ENCODE measurements around the gene TNFRSF8.

Gene TNFRSF8

DNA sequence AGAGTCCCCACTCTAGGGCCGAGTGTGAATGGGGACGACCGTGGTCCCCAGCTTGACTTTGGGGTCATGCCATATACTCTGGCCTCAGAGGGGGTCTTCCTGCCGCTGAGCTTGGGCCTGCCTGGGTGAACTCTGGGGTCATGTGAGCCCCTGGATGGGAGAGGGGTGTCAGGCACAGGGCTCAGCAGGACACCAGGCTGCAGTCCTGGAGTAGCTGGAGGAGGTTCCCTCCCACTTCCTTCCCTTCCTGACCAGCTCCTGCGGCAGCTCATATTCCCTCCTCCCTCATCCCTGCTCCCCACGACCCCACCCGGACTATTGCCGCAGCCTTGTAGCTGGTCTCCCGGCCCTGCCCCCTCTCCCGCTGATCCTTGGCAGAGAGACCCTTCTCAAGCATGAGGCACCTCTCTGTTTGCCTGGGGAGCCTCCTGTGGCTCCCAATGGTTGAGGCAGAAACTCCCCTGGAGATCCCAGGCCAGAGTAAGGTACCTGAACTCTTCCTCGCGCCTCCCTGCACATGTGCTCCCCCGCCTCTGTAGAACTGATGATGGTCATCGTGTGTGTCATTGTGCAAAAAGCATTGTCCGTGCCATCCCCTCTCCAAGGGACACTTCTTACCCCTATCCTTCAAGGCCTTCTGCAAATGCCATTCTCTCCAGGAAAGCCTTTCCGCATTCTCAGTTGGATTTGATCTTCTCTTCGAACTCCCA is 105.5 kb downstream of the TNFRSF8 start:
- no peak overlapping the region for H3K4me3 ChIP-seq (ENCODE audit: control insufficient read depth, low read depth, low read length)
- DNase-seq (ENCODE audit: low read depth): no peak
- TF ChIP-seq, protein P1, sequence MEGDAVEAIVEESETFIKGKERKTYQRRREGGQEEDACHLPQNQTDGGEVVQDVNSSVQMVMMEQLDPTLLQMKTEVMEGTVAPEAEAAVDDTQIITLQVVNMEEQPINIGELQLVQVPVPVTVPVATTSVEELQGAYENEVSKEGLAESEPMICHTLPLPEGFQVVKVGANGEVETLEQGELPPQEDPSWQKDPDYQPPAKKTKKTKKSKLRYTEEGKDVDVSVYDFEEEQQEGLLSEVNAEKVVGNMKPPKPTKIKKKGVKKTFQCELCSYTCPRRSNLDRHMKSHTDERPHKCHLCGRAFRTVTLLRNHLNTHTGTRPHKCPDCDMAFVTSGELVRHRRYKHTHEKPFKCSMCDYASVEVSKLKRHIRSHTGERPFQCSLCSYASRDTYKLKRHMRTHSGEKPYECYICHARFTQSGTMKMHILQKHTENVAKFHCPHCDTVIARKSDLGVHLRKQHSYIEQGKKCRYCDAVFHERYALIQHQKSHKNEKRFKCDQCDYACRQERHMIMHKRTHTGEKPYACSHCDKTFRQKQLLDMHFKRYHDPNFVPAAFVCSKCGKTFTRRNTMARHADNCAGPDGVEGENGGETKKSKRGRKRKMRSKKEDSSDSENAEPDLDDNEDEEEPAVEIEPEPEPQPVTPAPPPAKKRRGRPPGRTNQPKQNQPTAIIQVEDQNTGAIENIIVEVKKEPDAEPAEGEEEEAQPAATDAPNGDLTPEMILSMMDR (conservative IDR thresholded peaks at IDR 0.05; ENCODE audit: control insufficient read depth, insufficient read depth, low read depth, low read length): no peak

DNA sequence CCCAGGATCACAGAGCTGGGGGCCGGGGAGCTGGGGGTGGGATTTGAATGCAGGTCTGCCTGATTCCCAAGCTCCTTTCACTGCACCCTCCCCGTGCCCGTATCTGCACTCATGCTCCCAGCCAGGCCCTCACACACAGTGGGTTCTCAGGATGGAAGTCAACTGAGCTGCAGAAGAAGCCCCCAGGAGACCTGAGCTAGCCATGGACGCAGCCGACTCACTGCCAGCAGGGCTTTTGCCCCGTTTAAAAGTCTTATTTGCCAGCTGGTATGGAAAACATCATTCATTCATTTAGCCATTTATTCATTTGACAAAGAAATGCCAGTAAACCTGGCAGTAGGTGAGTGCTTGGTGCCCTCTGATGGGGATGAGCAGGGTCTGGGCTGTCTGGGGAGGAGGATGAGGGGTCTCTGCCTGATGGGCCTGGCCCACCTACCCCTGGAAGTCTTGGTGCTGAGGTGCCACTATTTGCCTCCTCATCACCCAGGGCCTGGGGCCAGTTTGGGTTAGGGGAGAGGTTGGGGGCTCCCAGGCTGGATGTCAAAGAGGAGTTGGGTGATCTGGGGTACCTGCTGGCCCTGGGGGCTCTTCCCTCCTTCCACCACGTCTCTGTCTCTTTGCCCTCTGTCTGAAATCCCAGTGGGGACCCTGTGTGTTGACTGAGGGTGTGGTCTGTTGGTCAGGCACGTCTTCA is 106.5 kb downstream of the TNFRSF8 start:
- no peak for DNase-seq (ENCODE audit: low read depth)
- H3K4me3 ChIP-seq (ENCODE audit: control insufficient read depth, low read depth, low read length): no peak overlapping the region
- TF ChIP-seq, protein P1 (conservative IDR thresholded peaks at IDR 0.05; ENCODE audit: control insufficient read depth, insufficient read depth, low read depth, low read length): no peak

DNA sequence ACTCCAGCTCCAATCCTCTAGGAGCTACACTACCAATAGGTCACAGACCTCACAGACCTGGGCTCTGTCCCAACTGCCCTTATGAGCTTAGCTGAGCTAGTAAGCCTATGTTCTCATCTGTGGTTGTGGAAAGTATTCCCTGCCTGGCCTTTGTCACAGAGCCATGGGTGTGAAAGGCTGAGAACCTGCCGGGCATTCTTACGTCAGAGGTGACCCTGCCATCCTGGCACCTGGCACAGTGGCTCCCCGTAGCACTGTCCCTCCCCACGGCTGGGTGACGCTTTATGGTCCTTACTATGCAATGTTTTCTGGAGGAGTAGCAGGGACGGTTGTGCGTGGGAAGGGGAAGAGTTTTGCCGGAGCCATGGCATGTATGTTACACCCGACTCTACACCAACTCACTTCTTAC is 107.2 kb downstream of the TNFRSF8 start:
- no peak overlapping the region for H3K4me3 ChIP-seq (ENCODE audit: control insufficient read depth, low read depth, low read length)
- no peak for DNase-seq (ENCODE audit: low read depth)
- TF ChIP-seq, protein P1 (conservative IDR thresholded peaks at IDR 0.05; ENCODE audit: control insufficient read depth, insufficient read depth, low read depth, low read length): no peak

DNA sequence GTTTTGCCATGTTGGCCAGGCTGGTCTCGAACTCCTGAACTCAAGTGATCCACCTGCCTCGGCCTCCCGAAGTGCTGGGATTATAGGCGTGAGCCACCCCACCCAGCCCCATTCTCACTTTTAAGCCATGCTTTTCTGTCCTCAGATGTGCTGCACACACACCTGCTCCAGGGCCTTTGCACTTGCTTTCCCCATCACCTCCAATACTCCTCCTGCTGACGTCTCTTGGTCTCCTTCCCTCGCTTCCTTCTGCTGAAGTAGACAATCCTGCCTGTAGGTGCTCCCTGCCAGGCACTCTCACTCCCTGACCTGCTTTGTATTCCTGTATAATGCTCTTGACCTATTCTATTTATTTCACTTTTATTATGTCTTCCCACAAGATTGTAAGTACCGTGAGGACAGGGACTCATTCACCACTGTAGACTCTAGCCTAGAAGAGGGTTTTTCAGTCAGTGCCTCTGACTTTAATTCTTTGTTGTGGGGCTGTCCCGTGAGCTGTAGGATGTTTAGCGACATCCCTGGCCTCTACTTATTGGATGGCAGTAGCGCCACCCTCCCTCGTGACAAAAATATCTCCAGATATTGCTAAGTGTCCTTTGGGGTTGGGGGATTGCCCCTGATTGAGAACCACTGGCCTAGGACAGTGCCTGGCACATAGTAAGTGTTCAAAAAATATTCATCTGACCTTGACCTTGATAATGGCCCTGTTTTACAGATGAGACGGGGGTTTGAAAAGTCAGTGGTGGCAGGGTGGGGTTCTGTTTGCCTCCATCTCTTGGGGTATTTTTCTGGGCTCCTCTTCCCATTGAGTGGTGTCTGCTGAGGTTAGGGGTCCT is 108.3 kb downstream of the TNFRSF8 start:
- DNase-seq (ENCODE audit: low read depth): no peak
- H3K4me3 ChIP-seq (ENCODE audit: control insufficient read depth, low read depth, low read length): no peak overlapping the region
- TF ChIP-seq, protein P1 (conservative IDR thresholded peaks at IDR 0.05; ENCODE audit: control insufficient read depth, insufficient read depth, low read depth, low read length): no peak

DNA sequence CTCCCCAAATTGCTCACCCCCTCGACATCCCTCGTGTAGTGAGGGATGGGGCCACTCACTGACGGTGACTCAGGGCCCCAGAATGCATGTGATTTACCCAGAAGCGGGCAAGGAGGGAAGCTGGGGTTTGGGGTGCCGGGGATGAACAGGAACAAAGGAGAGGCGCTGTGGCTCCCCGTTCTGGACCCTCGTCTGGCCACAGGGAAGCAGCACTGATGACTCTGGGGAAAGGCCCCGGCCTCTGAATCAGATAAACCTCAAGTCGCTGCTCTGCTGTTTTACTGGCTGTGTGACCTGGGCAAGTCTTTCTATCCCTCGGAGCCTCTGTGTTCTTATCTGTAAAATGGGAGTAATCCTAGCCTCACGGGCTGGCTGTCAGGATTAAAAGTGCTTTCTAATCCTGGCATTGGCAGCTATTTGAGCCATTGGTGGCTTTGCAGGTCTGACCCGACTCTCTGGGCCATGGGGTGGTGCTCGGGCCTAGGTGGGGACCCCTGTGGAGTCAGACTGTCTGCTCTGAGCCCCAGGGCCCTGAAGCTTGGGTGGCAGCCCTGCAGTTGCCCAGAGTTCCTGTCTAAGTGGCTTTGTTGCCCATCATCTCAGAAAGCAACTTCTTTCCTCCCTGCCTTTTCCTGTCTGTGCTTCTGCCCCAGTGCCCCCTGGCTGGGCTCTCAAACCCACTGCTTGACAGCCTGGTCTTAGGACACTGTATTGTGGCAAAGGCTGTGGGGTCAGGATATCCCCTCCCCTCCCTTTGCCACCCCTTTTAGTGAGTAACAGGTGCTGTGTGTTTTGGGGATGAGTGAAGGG is 109.1 kb downstream of the TNFRSF8 start:
- no peak overlapping the region for H3K4me3 ChIP-seq (ENCODE audit: control insufficient read depth, low read depth, low read length)
- no peak for DNase-seq (ENCODE audit: low read depth)
- TF ChIP-seq, protein P1 (conservative IDR thresholded peaks at IDR 0.05; ENCODE audit: control insufficient read depth, insufficient read depth, low read depth, low read length): no peak

DNA sequence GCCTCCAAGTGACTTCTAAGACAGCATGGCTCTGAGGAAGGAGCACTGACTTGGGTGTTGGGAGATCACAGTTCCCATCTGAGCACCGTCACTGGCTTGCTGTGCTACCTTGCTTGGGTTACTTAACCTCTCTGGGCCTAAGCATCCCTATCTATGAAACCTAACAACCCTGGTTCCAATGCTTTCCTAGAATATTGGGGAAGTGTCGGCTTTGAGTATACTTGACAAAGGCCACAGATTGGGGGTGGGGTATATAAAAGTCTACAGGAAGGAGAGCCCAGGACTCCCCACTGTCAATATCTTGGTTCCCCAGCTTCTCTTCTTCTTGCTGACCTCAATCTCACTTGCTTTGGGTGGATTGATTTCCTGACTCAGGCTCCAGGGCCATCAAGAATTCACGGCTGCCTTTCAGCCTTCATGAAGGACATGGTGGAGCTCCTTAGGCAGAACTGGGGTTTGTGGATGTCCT is 110.0 kb downstream of the TNFRSF8 start:
- TF ChIP-seq, protein P1 (conservative IDR thresholded peaks at IDR 0.05; ENCODE audit: control insufficient read depth, insufficient read depth, low read depth, low read length): no peak
- no peak overlapping the region for H3K4me3 ChIP-seq (ENCODE audit: control insufficient read depth, low read depth, low read length)
- DNase-seq (ENCODE audit: low read depth): no peak
